IPS-NIHi7 (cell line): ENCODE measurements around the gene SEL1L.
"Not testable (repeated sequence)": the region's sequence is repeated elsewhere in the genome, so short reads cannot be mapped to it uniquely, and the experiment has no call there.

ENCODE experiments used
- DNase-seq: peaks from one replicate; pipeline ENCODE4 v3.0.0; 2012; ENCODE audit warnings: mixed read lengths; ENCODE audit errors: extremely low spot score

Gene SEL1L

GRCh38 chr14:81474148-81474492 is 59.5 kb downstream of the SEL1L start:
- no peak for DNase-seq

- DNase-seq: no peak
Measured at GRCh38 chr14:81473456-81474147, 60.1 kb downstream of the SEL1L start.

GRCh38 chr14:81472096-81472800 is 61.4 kb downstream of the SEL1L start:
- DNase-seq: no peak

GRCh38 chr14:81471062-81471461 is 62.6 kb downstream of the SEL1L start:
- DNase-seq: no peak

- DNase-seq: not testable (repeated sequence)
Measured at GRCh38 chr14:81470557-81470826, 63.2 kb downstream of the SEL1L start.

- DNase-seq: no peak
Measured at GRCh38 chr14:81466854-81467253, 66.8 kb downstream of the SEL1L start.

GRCh38 chr14:81465507-81466228 is 68.0 kb downstream of the SEL1L start:
- DNase-seq: no peak

GRCh38 chr14:81465003-81465392 is 68.7 kb downstream of the SEL1L start:
- DNase-seq: not testable (repeated sequence)

- DNase-seq: peak; percentile 65
Measured at GRCh38 chr14:81464253-81465002, 69.2 kb downstream of the SEL1L start.

- DNase-seq: not testable (repeated sequence)
Measured at GRCh38 chr14:81462356-81462755, 71.3 kb downstream of the SEL1L start.

- DNase-seq: no peak
Measured at GRCh38 chr14:81459912-81460311, 73.7 kb downstream of the SEL1L start.

GRCh38 chr14:81458352-81458751 is 75.3 kb downstream of the SEL1L start:
- DNase-seq: no peak

GRCh38 chr14:81455390-81455789 is 78.3 kb downstream of the SEL1L start:
- no peak for DNase-seq

GRCh38 chr14:81454572-81455218 is 79.0 kb downstream of the SEL1L start:
- DNase-seq: no peak

- peak; percentile 54 for DNase-seq
Measured at GRCh38 chr14:81453166-81453766, 80.4 kb downstream of the SEL1L start.

GRCh38 chr14:81452341-81453133 is 81.1 kb downstream of the SEL1L start:
- DNase-seq: no peak

GRCh38 chr14:81450976-81451375 is 82.7 kb downstream of the SEL1L start:
- DNase-seq: no peak

- DNase-seq: peak; percentile 53
Measured at GRCh38 chr14:81450100-81450531, 83.5 kb downstream of the SEL1L start.

- DNase-seq: no peak
Measured at GRCh38 chr14:81449576-81449975, 84.1 kb downstream of the SEL1L start.

GRCh38 chr14:81449114-81449513 is 84.5 kb downstream of the SEL1L start:
- no peak for DNase-seq
